GM18505 (cell line): Measurements from ENCODE around the gene LACC1.
A peak's percentile ranks its signal among the peaks of the same experiment; 100 is the strongest.

ENCODE experiments used
- ATAC-seq: cut with Tn5 transposase; IDR thresholded peaks from one replicate; pipeline ENCODE4 v1.9.1; 2021; ENCODE audit not compliant: unreplicated experiment
- POLR2A ChIP-seq: IDR thresholded peaks from 4 replicates; pipeline ENCODE4 v1.6.1; 2011; ENCODE audit warnings: borderline replicate concordance; ENCODE audit not compliant: insufficient read depth, insufficient read length; ENCODE audit errors: extremely low read depth

LACC1 gene

DNA sequence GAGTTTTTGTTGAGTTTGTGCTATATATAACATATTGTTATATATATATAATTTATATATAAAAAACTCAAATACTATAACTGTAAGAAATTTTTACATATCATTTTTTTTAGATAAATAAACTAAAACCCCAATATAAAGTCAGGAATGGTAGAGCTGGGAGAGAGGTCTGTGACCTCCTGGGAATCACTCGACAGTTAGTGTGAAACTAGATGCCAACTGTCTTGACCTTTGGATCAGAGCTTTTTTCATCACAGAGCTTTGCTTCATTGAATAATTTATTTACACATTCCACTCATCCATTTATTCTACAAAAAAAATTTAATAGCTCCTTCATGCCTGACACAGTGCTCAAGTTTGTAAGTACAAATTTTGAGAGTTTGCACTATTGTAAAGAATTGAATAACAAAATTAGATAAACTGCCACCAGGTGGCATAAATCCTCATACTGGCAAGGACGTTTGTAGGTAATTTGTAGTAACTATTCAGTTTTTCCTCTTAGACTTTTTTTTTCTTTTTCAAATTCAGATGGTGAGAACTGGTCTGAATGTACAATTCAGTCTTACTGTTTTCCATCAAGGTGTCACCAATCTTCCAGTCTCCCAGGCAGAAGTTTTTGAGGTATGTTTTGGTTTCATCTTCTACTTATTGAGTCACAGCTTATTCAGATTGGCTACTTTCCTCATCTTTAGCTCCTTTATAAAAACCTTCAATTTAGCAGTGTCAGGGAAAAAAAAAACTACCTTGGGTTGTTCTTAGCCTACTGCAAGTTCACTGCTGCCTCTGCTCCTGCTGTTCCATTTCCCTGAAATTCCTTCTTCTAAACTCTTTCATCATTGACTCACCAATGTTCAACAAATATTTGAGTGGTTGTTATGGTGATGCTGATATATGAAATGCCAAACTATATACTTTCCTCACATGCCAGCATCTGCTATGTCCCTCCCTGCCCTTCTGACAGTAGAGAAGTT lies 28.7 kb downstream of the LACC1 start:
- ATAC-seq: no peak
- no peak for TF ChIP-seq POLR2A

DNA sequence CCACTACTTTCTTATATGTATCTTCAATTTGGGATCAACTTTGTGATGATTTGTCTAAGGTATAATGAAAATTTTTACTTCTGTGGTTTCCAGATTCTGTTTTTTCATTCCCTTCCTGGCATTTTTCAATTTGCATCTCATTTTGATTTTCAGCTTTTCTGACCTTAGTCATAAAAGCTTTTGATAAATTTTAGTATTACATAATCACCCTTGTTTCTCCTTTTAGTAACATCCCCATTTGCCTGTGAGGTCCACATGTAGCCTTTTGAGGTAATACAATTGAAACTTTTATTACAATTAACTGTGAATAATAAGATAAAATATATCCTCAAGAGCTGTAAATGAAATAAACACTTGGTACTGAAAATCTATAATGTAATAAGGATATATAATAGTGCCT lies 31.2 kb downstream of the LACC1 start:
- TF ChIP-seq POLR2A: no peak
- no peak for ATAC-seq

DNA sequence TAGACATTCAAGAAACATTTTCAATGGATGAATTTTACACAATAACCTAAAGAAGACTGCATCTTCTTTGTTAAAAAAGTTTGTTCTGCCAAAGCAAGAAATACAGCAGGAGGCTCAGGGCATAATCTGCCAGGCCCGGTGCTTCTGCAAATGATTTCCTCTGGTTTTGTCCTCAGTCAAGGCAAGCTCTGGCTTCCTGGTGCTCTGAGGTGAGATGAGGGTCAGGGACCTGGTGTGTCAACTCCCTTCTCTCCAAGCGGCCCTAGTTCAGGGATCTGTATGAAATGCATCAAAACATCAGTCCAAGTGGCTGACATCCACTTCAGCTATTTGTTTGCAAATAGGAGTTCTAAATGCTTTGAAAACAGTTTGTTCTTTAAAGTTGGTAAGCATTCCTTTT lies 31.6 kb downstream of the LACC1 start:
- no peak for TF ChIP-seq POLR2A
- no peak for ATAC-seq

DNA sequence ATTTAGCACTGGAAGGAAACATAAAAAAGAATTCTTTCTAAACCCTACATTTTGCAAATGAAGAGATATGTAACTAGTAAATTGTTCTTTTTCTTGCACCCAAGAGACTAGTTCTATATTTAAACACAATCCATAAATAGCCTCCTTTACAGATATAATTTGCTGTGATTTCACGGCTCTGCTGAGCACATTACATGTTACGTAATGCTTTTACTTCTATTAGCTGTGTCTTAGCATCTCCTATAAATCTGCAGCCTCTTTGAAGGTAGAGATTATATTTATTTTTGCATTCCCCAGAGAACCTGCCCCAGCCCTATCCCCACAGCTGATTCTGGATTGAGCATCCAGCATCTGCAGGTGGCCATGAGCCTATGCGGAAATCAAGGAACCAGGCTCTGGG lies 32.2 kb downstream of the LACC1 start:
- ATAC-seq: no peak
- TF ChIP-seq POLR2A: no peak

DNA sequence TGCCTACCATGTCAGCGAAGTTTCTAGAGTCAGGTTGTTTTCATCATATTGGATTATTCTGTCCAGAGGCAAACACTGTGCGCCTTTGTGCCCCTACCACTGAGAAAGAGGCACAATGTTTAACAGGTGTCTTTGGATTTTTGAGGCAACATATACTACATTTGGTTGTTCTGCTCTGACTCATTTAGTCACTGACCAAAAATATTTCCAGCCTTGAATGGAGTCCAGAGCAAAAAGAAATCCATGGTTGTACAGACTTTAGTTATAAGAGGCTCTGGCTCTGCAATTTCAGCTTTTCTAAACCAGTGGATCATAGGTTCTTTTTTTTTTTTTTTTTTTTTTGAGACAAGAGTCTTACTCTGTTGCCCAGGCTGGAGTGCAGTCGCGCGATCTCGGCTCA lies 35.7 kb downstream of the LACC1 start:
- no peak for TF ChIP-seq POLR2A
- no peak for ATAC-seq

DNA sequence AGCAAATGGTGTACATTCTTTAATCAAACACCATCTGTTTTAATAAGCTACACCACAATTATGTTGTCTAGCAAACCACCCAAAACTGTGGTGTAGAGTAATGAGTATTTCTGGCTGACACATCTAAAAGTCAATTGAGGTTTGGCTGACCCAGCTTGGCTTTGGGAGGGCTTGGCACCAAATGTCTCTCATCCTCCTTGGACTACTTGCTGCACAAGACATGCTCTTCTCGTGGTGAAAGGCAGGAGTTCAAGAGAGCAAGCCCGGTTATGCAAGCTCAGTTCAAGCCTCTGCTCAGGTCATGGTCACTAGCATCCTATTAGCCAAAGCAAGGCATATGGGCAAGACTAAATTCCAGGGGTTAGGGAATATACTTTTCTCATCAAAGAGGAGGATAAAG lies 37.1 kb downstream of the LACC1 start:
- no peak for TF ChIP-seq POLR2A
- ATAC-seq: no peak

GRCh38 chr13:43918636-43919035 lies 38.9 kb downstream of the LACC1 start:
- TF ChIP-seq POLR2A: no peak
- ATAC-seq: no peak

- no peak for ATAC-seq
These were observed 41.4 kb downstream of the LACC1 start for GRCh38 chr13:43920965-43921674.

DNA sequence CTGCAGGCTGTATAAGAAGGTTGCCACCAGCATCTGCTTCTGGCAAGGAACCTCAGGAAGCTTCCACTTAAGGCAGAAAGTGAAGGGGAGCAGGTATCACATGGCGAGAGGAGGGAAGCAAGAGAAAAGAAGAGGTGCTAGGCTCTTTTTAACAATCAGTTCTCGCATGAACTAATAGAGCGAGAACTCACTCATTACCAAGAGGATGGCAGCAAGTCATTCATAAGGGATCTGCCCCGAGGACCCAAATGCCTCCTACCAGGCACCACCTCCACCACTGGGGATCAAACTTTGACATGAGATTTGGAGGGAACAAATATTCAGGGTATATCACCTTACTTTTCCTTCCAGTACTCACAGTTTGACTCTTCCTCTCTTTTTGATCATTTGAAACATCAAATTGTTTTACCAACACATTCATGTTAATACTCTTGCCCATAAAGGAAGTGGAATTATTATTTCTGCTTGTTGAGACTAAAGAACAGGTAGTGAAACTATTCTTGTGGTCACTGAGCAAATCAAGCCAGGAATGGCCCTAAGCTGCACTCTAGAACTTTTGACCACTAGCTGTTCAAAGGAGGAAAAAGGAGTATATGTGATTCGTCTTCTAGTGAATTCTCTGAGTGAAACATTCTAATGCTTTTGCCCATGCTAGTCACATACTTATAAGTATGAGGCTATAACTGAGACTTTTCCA lies 45.0 kb downstream of the LACC1 start:
- ATAC-seq: peak; percentile 82
- no peak for TF ChIP-seq POLR2A

More at GRCh38 chr13:43920965-43921674, 41.4 kb downstream of the LACC1 start:
- TF ChIP-seq POLR2A: no peak

DNA sequence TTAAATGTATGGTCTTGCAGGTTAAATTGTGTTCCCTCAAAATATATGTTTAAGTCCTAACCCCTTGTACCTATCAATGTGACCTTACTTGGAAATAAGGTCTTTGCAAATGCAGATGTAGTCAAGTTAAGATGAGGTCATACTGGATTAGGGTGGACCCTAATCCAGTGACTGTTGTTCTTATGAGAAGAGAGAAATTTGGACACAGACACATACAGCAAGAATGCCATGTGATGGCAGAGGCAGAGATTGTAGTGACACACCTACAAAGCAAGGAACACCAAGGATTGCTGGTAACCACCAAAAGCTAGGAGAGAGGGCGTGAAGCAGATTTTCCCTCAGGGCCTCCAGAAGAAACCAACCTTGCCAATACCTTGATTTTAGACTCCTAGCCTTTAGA lies 50.2 kb downstream of the LACC1 start:
- no peak for ATAC-seq
- TF ChIP-seq POLR2A: no peak

GRCh38 chr13:43933378-43933777 lies 53.7 kb downstream of the LACC1 start:
- peak; percentile 98 for ATAC-seq
- TF ChIP-seq POLR2A: no peak

- no peak for TF ChIP-seq POLR2A
- ATAC-seq: no peak
These were observed 54.6 kb downstream of the LACC1 start for GRCh38 chr13:43934273-43934672.

GRCh38 chr13:43935878-43936277 lies 56.2 kb downstream of the LACC1 start:
- ATAC-seq: no peak
- TF ChIP-seq POLR2A: no peak

DNA sequence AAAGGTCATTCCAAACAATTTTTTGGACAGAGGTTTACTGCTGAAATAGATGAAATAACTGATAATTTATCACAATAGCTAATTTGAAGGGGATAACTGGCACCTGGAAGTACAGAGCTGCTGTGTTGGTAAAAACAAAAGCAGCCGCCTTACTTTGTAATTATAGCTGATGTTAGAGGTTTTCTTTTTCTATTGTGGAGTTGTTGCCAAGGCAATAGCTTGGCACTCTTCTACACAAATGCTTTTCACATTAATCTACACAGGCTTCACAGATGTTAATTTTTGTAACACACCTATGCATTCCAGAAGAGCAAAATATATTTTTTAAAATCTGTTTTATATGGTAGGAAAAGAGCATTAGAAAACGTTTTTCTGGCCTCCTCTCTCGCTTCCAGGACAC lies 56.9 kb downstream of the LACC1 start:
- ATAC-seq: no peak
- TF ChIP-seq POLR2A: no peak

- no peak for TF ChIP-seq POLR2A
- ATAC-seq: no peak
These were observed 58.1 kb downstream of the LACC1 start for GRCh38 chr13:43937839-43938238.
